Osteocyte (in vitro differentiated cells): Measurements from ENCODE around the gene CEACAM5. TPM values are rescaled to one million over a fixed set of nuclear protein-coding genes. Genes with fewer than 3 reads are reported as not detected.
"Not testable (repeated sequence)": the region's sequence is repeated elsewhere in the genome, so short reads cannot be mapped to it uniquely, and the experiment has no call there.

ENCODE experiments used
- DNase-seq: peaks from one replicate; pipeline ENCODE4 v3.0.0; 2021; ENCODE audit warnings: mixed read lengths; ENCODE audit not compliant: unreplicated experiment; ENCODE audit errors: extremely low spot score
- H3K27ac Mint-ChIP-seq: one replicate; pipeline ENCODE4 v1.8.0; 2021; ENCODE audit warnings: mild to moderate bottlenecking, mixed read lengths; ENCODE audit not compliant: unreplicated experiment
- H3K27me3 Mint-ChIP-seq: one replicate; pipeline ENCODE4 v1.8.0; 2021; ENCODE audit warnings: mixed read lengths; ENCODE audit not compliant: unreplicated experiment
- H3K36me3 Mint-ChIP-seq: one replicate; pipeline ENCODE4 v1.8.0; 2021; ENCODE audit warnings: mixed read lengths; ENCODE audit not compliant: unreplicated experiment
- H3K4me1 Mint-ChIP-seq: one replicate; pipeline ENCODE4 v1.8.0; 2021; ENCODE audit warnings: mixed read lengths; ENCODE audit not compliant: unreplicated experiment
- H3K4me3 Mint-ChIP-seq: one replicate; pipeline ENCODE4 v1.8.0; 2021; ENCODE audit warnings: mild to moderate bottlenecking, moderate library complexity, mixed read lengths; ENCODE audit not compliant: unreplicated experiment
- H3K9me3 Mint-ChIP-seq: one replicate; pipeline ENCODE4 v1.8.0; 2021; ENCODE audit warnings: mixed read lengths; ENCODE audit not compliant: unreplicated experiment
- CTCF ChIP-seq: fragments of 200-600 bp; sonication (generic); IDR thresholded peaks from 2 replicates; pipeline ENCODE4 v1.5.0; 2021; ENCODE audit warnings: antibody characterized with exemption, mild to moderate bottlenecking, moderate library complexity
- total RNA-seq: library from RNA; stranded (reverse); gene quantifications from 2 replicates; pipeline ENCODE4 v1.2.1, GENCODE V29; 2021

The CEACAM5 gene
- total RNA-seq, 1 donor from 2014 or later, result not detected

GRCh38 chr19:41758846-41759245 is 50.4 kb downstream of the CEACAM5 start:
- H3K9me3 Mint-ChIP-seq, result no peaks in the 10 kb centered on the region
- DNase-seq, result no peak
- no peaks in the 10 kb centered on the region for H3K4me1 Mint-ChIP-seq
- H3K27me3 Mint-ChIP-seq, result peaks cover 24% of the 10 kb centered on the region
- no peaks in the 10 kb centered on the region for H3K36me3 Mint-ChIP-seq
- TF ChIP-seq CTCF, result no peak
- H3K4me3 Mint-ChIP-seq, result no peak overlapping the region
- no peak overlapping the region for H3K27ac Mint-ChIP-seq

GRCh38 chr19:41767115-41767514 is 58.7 kb downstream of the CEACAM5 start:
- Mint-ChIP-seq H3K27ac (no peak overlapping the region), H3K4me1 (no peaks in the 10 kb centered on the region), H3K9me3 (no peaks in the 10 kb centered on the region), H3K4me3 (no peak overlapping the region), H3K27me3 (peaks cover 13% of the 10 kb centered on the region), H3K36me3 (no peaks in the 10 kb centered on the region)
- DNase-seq, result no peak
- TF ChIP-seq CTCF, result no peak

- DNase-seq, H3K36me3 Mint-ChIP-seq, H3K4me3 Mint-ChIP-seq, H3K9me3 Mint-ChIP-seq, H3K27ac Mint-ChIP-seq, H3K4me1 Mint-ChIP-seq: not testable (repeated sequence)
- peaks cover 20% of the 10 kb centered on the region for H3K27me3 Mint-ChIP-seq
These were observed 59.7 kb downstream of the CEACAM5 start for GRCh38 chr19:41768105-41768504.

- no peaks in the 10 kb centered on the region for H3K9me3 Mint-ChIP-seq
- H3K4me3 Mint-ChIP-seq, result no peak overlapping the region
- H3K27me3 Mint-ChIP-seq, result peaks cover 22% of the 10 kb centered on the region
- no peak for DNase-seq
- H3K4me1 Mint-ChIP-seq, result no peaks in the 10 kb centered on the region
- no peak overlapping the region for H3K27ac Mint-ChIP-seq
- H3K36me3 Mint-ChIP-seq, result no peaks in the 10 kb centered on the region
- TF ChIP-seq CTCF, result no peak
These were observed 61.2 kb downstream of the CEACAM5 start for GRCh38 chr19:41769608-41770007.

- no peak overlapping the region for H3K4me3 Mint-ChIP-seq
- H3K27me3 Mint-ChIP-seq, result peaks cover 21% of the 10 kb centered on the region
- H3K9me3 Mint-ChIP-seq, result no peaks in the 10 kb centered on the region
- TF ChIP-seq CTCF, result no peak
- H3K36me3 Mint-ChIP-seq, result no peaks in the 10 kb centered on the region
- no peaks in the 10 kb centered on the region for H3K4me1 Mint-ChIP-seq
- no peak overlapping the region for H3K27ac Mint-ChIP-seq
- no peak for DNase-seq
These were observed 63.0 kb downstream of the CEACAM5 start for GRCh38 chr19:41771410-41771809.

- no peak overlapping the region for H3K27ac Mint-ChIP-seq
- no peaks in the 10 kb centered on the region for H3K9me3 Mint-ChIP-seq
- H3K4me1 Mint-ChIP-seq, result no peaks in the 10 kb centered on the region
- no peak for TF ChIP-seq CTCF
- DNase-seq, result no peak
- H3K36me3 Mint-ChIP-seq, result no peaks in the 10 kb centered on the region
- H3K4me3 Mint-ChIP-seq, result no peak overlapping the region
- H3K27me3 Mint-ChIP-seq, result peaks cover 23% of the 10 kb centered on the region
These were observed 66.1 kb downstream of the CEACAM5 start for GRCh38 chr19:41774515-41774980.
